GM21367 (cell line): Measurements from ENCODE around the gene DNAJC8.

Experiments used
- ATAC-seq: cut with Tn5 transposase; IDR thresholded peaks from one replicate; pipeline ENCODE4 v1.9.1; 2021; ENCODE audit not compliant: unreplicated experiment

DNAJC8 gene

DNA sequence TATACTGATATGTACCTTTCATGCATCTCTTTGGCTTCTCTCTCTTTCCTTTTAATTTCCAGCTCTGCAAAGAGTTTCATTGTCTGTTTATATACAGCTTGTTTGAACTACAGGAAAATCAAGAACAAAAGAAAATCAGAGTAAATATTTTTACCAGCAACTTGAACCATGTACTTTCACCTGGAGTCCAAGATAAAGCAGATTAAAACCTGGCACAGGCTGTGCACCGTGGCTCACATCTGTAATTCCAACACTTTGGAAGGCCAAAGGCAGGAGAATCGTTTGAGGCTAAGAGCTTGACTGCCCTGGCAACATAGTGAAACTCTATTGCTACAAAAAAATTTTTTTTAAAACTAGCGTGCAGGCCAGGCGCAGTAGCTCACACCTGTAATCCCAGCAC, 27.6 kb downstream of the DNAJC8 start:
- no peak for ATAC-seq

DNA sequence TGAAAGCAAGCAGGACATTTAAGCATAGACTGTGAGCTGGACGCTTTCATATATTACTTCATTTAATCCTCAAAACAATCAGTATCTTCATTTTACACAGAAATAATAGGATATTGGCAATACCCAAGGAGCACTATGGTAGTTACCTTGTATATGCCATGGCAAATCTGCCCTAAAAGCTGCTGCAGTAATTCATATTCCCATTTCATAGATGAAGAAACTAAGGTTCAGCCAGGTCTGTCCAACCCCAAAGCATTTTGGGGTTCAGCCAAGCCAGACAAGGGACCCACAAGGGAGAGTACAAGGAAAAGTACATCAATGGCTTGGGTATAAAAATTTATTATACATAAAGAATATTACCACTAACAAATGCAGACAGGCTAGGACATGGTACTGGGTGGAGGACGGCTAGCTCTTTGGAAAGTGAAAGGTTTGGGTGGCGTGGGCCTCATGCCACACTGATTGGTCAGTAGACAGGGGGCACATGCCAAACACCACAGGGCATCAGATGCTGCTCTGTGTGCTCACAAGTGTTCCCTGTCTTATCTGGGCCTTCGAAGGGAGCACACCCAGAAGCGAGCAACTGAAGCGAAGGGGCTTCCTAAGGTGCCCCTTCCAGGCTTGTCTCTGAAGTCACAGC, 32.5 kb downstream of the DNAJC8 start:
- no peak for ATAC-seq

DNA sequence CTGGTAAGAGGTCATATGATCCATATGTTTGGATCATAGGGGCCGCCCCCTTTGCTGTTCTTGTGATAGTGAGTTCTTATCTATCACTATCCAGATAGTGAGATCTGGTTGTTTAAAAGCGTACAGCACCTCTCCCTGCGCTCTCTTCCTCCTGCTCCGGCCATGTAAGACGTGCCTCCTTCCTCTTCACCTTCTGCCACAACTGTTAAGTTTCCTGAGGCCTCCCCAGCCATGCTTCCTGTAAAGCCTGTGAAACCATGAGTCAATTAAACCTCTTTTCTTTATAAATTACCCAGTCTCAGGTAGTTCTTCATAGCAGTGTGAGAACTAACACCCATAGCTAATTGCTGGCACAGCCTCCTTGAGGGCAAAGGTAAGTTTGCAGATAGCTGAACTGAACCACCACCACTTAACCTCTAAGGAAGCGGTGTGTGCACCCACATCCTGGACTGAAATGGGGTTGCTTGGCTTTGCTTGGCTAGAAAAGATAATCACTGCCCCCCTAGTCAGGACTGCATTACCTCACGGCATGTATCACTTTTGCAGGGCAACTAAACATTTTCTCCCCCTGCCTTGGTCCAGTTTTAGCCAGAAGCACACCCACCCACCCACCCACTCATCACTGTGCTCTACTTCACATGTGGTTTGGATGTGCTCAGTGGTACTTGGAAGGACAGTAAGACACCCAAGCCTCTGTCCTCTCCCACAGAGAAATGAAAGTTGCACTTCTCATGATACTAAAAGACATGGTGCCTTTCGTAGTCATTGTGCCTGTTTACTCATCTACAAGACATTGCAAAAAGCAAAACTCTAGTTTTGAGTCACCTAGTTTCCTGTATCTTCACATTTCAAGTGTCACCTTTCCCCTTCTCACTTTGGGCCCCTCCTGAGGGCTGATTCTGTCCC, 33.2 kb downstream of the DNAJC8 start:
- peak; percentile 63 for ATAC-seq

DNA sequence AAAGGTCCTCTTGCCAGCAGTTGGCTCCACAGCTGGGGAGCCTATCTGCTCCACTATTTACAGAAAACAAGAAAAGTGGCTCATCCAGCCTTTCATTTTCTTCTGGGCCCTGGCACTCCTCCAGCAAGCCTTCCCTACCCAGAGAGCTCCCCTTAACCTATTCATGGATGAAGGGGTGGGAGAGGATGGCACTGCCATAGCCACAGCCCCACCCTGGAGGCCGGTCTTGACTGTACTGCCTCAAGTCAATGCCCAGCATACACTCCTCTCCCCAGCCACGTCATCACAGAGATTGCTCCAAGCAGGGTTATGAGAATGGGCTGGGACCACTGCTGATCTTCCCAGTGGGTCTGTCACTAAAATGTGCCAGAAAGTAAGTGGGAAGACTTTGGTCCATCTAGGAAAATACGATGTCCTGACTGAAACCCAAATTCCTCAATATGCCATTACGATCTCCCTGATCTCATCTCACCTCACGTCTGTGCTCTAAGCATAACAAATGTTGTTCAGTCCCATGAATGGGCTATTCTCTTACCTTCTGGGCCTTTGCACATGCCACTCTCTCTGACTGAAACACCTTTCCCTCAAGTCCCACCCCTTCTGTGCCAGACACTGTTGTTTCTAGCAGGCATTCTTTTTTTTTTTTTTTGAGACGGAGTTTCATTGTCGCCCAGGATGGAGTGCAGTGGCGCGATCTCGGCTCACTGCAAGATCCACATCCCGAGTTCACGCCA, 35.0 kb downstream of the DNAJC8 start:
- ATAC-seq, result no peak

DNA sequence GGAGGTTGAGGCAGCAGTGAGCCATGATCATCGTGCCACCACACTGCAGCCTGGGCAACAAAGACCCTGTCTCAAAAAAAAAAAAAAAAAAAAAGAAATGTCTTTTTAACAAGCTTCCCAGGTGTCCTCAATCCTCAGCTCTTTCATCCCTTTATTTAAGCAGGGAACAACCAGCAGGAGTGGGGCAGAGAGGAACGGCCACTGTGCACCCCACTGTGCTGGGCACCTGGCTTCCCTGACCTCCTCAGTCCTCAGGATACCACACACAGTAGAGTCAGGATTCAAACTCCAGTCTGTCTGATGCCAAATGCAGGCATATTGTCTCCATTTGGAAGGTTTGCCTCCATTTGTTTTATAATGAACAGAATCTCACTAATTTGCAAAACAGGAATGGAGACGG, 36.5 kb downstream of the DNAJC8 start:
- no peak for ATAC-seq

DNA sequence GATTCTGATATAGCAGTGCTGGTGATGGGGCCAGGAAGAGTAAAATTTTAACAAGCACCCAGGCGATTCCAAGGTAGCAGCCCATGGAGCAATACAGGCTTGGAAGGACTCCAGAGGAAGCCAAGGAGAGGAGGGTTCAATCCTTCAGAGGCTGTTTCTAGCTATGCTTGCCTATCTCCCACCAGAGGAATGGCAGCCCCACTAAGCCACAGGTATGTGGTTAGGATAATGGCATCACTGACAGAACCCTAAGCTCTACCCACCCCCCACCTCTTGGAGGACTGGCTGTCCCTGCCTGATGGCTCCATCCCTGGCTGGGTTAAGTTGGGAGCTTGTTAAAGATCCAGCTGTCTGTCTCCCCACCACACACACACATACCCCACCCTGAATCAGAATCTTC, 37.0 kb downstream of the DNAJC8 start:
- no peak for ATAC-seq

DNA sequence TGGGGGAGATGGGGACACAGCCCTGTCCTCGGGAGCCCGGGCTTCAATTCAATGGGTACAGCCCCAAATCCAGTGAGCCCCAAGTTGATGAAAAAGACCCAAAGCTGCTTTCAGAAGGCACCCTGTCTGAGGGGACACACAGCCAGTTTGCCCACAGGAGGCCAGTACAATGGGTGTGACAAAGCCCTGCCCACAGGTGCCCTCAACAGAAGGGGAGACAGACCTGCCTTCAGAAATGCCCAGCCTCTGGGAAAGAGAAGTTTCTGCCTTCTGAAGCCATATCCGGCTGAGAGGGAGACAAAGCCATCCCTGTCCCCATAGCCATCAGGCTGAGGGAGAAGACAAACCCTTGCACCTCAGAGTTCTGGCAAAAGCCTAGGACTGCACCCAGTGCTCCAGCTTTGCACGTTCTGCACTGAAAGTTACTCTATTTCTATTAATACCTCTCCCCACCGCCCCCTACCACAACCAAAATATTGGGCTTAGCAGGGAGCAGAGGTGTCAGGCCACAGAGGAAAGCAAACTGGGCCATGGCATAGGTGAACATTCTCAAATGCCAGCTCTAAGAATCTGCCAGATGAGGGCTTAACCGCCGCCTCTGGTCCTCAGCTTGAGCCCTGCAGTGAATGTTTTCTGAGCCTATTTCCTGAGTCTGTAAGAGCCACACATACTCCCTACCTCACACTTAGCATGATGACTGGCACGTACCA, 38.3 kb downstream of the DNAJC8 start:
- ATAC-seq, result no peak

DNA sequence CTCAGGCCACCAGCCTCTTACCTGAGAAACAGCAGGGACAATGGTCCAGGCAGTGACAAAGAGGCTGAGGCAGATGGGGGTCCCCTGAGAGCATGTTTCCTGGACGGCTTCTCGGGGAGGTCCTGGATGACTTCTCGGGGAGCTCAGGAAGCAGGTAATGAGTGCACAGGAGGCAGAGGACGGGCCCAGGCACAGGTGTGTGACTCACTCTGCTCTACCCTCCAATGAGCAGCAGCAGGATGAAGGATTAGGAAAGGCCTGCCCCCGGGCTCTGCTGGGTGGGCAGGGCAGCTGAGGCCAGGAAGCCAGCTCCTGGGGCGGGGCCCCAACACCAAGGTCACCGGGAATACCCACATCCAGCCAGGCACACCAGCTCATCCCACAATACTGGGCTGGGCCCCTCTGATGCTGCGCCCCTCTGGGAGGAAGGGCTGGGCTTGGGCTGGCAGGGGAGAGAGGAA, 39.1 kb downstream of the DNAJC8 start:
- no peak for ATAC-seq

DNA sequence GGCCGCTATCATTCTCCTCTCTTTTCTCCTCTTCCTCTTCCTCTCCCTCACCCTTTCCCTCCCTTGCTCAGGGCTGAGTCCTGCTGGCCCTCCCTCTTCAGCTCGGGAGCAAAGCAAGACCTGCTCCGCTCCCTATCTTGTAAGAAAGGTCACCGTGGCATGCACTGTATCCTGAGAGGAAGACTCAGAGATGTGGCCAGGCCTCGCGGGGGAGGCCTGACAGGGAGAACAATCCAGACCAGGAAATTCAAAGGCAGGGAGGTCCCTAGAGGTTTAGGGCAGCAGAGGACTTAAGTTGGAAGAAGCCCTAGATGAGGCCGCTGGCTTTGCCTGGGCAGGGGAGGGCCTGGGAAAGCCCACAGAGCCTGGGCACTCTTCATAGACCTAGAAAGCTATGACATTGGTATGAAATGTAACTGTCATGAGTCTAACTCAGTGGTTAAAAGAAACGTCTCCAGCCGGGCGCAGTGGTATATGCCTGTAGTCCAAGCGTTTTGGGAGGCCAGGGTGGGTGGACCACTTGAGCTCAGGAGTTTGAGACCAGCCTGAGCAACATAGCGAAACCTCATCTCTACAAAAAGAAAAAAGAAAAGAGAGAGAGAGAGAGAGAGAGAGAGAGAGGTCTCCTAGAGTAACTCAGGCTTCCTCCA, 41.7 kb downstream of the DNAJC8 start:
- no peak for ATAC-seq

DNA sequence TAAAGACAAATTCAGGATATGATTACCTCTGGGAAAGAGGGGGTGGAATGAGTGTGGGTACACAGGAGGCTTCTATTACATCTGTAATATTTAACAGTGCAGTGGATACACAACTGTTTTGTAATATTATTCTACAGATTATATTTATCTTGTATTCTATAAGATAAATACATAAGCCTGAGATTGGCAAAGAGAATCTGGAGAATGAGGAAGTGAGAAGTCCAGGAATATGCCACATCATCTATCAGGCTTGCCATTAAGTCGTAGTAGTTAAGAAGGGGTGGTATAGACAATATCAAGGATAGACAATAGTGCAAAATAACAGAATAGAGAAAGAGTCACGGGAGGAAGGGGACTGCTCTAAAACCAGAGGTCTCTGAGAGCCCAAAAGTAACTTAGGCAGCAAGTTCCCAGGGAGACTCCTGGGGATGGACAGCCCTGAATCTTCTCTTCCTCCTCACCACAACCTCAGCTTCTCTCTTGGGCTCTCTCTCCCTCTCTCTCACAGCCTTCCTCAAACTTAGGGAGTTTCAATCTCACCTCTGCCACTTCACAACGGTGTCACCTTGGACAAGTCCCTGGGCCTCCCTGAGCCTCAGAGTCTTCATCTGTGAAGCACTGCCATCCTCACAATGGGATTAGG, 42.4 kb downstream of the DNAJC8 start:
- no peak for ATAC-seq

DNA sequence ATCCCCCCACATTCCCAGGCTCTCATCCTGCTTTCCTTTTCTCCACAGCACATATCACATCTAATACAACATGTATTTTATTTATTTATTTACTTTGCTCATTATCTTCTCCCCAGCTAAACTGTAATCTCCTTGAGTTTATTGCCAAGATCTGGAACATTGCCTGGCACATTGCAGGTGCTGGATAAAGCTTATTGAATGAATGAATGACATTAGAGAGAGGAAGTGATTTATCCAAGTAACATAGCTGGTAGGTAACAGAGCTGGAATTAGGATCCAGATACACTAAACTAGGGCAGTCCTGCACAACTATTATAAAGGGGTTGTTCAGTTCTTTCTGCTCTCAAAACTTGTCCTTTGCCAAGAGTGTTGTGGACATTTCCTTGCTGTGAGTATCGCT, 47.8 kb downstream of the DNAJC8 start:
- no peak for ATAC-seq

DNA sequence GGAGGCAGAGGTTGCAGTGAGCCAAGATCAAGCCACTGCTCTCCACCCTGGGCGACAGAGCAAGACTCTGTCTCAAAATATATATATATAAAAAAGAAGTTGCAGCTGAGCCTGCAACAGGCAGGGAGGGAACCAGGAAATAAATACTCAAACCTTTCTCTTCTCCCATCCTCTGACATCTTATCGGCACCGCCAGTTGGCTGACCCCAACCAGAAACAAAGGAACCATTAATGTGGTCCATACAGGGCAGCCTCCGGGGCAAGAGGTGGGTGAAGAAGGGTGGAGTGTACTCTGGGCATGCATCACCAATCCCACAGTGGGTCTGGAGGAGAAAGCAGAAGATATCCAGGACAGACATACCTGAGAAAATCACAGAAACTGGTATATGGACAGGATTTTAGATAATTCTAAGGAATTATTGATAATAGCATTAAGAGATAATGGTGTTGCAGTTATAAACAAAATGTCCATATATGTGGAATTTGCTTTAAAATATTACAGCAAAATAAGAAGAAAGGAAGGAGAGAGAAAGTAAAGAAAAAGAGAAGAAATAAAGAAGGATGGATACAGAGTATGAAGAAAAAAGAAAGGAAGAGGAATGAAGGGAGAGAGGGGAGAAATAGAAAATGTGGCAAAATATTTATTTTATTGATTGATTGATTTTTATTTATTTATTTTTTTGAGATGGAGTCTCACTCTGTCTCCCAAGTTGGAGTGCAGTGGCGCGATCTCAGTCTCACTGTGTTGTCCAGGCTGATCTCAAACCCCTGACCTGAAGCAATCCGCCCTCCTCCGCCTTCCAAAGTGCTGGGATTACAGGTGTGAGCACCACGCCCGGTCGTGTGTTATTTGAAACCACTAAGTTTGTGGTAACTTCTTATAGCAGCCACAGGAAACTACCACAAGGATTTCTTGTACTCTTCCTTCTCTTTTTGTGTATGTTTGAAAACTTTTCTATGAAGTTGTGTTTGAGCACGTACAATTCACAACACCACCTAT, 52.2 kb downstream of the DNAJC8 start:
- ATAC-seq, result no peak

DNA sequence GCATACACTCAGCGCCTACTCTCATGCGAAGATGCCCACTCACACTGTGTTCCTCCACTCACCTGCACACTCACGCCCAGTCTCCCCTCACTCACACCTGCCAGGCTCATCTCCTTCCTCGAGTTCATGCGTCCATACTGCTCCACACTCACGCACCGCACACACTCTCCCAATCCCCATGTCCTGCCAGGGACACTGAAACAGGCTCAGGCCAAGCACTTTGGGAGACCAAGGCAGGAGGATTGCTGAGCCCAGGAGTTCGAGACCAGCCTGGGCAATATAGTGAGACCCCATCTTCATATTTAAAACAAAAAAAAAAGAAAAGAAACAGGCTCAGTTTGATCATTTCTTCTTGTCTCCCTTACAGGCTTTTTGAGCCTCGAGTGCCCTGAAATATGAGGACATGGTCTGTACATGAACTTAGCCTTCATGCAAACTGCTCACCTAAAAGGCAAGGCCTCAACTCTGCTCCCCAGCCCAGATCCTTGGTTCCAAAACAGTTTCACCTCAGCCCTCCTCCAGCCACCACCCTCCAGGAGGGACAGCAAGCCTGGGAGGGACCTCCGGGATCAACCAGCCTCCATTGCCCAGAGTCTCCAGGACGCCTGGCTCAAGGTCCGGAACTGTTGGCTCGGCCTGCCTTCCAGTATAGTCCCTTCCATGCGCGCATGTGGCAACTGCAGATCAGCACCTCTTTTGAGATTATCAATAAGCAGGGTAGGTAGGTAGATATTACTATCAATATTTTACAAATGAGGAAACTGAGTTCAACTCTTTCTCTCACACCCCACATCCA, 53.9 kb downstream of the DNAJC8 start:
- no peak for ATAC-seq

DNA sequence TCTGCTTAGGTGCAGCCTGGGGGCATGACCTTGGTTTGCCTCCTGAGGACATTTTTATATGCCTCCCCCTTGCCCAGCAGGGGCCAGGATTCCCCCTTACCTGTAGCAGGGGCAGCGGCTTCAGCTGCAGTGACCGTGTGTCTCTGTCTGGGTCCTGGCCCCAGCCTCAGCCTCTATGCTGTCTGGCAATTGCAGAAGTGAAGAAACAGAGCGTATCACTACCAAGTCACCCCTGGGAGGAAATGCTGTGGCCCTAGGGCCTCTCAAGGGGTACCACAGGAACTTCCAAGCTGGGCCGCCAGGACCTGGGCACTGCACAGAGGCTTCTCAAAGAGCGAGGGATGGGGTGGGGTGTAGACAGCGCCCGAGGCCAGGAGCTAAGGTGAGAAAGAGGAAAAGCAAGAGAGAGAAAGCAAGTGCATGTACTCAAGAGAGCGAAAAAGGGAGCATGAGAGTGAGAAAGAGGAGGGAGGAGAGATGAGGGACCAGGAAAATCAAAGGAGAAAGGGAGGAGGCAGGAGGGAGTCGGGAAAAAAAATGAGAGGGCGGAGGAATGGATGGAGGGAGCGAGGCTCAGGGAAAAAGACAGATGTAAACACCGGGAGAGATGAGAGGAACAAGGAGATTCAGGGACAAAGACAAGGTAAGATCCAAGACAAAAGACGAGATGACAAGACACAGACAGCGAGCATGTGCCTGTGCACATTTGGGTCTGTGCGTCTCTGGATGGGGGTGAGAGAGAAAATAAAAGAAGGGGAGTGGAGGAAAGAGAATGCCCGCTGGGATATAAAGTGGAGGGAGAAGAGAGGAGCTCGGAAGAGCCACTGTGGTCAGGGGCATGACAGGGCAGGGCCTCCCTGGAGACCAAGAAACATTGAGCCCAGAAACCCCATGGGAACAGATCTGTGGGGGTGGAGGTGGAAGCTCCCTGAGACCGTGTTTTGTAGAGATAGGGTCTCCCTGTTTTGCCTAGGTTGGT, 56.0 kb downstream of the DNAJC8 start, which contains the start of gene PTAFR:
Gene PTAFR (minus strand): TSS at position 199 of the 979 bp plus-strand sequence. CDS start 25,669 bp downstream, outside the sequence.
- ATAC-seq, result no peak

DNA sequence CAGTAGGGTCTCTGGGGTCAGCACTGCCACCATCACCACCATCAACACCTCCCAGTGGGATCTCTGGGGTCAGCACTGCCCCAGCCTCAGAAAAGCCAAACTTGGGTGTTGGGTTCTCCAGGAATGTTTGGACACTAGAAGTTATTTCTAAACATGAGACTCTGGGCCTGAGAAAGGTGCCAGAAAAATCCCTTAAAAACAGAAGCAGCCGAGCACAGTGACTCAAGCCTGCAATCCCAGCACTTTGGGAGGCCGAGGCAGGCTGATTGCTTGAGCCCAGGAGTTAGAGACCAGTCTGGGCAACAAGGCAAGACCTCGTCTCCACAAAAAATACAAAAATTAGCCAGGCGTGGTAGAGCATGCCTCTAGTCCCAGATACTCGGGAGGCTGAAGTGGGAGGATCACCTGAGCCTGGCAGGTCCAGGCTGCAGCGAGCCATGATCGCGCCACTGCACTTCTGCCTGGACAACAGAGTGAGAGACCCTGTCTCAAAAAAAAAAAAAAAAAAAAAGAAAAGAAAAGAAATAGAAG, 56.8 kb downstream of the DNAJC8 start:
- no peak for ATAC-seq

DNA sequence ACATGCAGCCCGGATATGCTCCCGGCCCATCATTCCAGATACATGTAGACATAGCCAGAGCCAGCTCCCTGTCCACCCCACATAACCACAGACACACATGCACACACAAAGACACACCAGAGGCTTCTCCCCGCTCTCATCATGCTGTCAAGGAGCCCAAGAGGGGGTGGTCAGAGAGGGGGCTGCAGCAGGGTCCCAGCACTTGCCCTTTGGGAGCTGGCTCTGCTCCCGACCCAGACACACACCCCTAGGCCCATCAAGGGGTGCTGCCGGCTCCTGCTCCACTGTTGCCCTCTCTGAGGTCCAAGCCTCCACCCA, 58.9 kb downstream of the DNAJC8 start:
- no peak for ATAC-seq
